Measurements from ENCODE around the gene CFAP299.

GRCh38 chr4:80295826-80296225 lies 39.7 kb upstream of the CFAP299 start:
- TF ChIP-seq EZH2 (IDR thresholded peaks at IDR 0.05; ENCODE audit: borderline replicate concordance, insufficient read depth, low read depth, low read length, poor library complexity, severe bottlenecking), result no peak
- no peak for TF ChIP-seq CTCF (IDR thresholded peaks at IDR 0.05)
